NCI-H1417 treated with DMSO at 0.1 percent for 48 hours (cell line): ENCODE measurements around the gene SNX20.

ENCODE experiments used
- DNase-seq: peaks from one replicate; lab custom pipeline; 2025; lab: John Stamatoyannopoulos, UW

The SNX20 gene, protein sequence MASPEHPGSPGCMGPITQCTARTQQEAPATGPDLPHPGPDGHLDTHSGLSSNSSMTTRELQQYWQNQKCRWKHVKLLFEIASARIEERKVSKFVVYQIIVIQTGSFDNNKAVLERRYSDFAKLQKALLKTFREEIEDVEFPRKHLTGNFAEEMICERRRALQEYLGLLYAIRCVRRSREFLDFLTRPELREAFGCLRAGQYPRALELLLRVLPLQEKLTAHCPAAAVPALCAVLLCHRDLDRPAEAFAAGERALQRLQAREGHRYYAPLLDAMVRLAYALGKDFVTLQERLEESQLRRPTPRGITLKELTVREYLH

GRCh38 chr16:50681021-50681885 lies at the start of gene SNX20:
TSS of gene SNX20 (minus strand) at chr16:50681312. CDS start at chr16:50677526, 3,786 bp downstream.
- DNase-seq: no peak

- DNase-seq: no peak
Observed at GRCh38 chr16:50724306-50724705, 43.2 kb upstream of the SNX20 start.

GRCh38 chr16:50722960-50723359 lies 41.8 kb upstream of the SNX20 start:
- DNase-seq: no peak

DNA sequence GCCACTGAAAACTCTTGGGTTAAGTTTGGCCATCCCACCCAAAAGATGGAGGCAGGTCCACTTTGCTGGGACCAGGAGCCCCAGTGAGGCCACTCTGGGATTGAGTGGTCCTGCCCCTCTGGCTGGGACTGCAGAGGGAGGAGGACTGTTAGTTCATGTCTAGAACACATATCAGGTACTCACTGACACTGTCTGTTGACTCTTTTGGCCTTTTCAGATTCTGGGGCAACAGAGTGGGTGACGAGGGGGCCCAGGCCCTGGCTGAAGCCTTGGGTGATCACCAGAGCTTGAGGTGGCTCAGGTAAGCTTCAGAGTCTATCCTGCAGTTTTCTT lies 41.3 kb upstream of the SNX20 start:
- DNase-seq: no peak

DNA sequence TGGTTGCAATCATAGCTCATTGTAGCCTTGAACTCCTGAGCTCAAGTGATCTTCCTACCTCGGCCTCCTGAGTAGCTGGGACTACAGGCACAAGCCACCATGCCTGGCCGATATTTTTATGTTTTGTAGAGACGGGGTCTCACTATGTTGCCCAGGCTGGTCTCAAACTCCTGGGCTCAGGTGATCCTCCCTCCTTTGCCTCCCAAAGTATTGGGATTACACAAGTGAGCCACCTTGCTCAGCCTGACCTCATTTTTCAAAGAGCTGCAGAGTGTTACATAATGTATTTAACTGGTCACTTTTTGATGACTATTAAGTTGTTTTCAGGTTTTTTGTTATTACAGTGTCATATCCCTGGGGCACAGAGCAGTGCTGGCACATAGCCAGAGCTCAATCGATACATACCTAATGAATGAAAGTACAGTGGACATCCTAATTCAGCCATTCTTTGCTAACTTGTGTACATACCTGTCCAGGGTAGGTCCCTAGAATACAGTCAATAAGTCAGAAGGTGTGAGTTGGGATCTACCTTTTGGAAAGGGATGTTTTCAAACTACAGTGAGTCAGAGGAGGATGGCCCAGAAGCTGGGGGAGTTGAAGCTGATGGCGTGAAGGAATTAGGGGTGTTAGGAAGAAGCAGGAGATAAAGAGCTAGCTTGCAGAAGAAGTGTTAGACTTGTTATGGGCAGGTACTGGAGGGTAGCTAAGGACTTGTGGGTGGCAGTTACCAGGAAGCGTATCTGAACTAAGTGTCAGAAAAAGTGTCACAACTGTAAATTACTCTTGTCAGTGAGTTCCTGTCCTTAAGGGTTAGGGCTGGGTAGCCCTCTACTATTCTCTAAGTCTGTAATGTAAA lies 40.7 kb upstream of the SNX20 start:
- no peak for DNase-seq

DNA sequence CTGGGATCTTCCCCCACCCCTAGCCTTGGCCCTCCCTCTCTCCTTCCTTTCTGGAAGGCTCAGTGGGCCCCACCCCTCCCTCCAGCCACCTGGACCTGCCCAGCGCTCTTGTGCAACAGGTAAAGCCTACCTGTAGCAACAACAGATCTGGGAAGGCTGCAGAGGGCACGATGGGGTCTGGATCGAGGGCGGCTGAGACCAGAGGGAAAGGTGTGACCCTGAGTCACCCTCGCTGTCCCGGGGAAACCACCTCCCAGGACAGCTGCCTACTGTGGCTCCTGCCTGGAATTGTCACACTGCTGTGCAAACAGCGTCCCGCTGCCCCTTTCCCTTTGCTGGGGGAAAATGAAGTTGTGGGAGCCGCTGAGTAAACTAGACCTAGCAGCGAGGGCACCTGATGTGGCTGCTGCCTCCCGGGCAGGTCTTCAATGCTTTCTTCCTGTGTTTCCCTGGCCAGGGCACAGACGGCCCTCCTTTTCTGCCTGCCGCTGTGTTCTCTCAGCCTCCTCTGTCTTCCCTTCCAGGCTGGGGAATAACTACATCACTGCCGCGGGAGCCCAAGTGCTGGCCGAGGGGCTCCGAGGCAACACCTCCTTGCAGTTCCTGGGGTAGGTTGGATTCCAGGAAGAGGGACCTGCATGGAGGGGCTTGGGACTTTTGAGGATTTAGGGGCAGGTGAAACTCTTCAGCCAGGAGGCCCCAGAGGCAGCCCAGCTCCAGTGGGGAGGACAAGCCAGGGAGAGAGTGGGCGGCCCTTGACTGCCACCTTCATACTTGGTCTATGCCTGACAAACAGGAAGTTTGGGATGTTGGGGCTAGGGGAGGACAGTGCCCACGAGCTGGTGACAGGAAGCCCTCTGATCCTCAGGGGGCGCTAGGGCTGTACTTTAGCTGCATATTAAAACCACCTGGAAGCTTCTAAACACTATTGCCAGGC lies 38.6 kb upstream of the SNX20 start:
- no peak for DNase-seq

DNA sequence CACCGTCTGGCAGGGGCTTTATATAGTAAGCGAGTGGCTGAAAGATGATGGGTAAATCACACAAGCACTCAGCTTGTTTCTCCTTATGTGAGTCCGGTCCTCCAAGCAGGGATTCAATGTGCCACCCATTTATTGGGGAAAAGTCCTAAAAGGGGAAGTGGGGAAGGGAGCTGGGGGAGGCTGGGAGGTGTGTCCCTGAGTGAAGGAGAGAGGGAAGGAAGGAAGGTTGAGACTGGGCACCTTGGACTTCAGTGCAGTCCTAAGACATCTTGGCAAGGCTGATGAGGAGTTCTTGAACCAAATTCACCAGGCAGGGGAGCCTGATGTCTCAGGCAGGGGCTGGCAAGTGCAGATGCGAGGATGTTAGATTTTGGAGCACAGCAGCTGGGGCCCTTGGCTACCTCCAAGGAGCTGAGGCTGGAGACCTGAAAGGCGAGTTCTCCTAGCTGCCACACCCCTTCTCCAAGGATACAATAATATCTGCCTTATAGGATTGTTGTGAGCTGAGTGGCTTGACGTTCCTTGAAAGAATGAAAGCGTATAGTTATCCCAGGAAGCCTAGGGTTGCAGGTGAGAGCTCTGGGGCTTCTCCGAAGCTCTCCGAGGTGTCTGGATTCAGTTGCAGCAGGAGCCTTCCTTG lies 37.8 kb upstream of the SNX20 start:
- no peak for DNase-seq

GRCh38 chr16:50718061-50718760 lies 37.1 kb upstream of the SNX20 start:
- DNase-seq: no peak

- no peak for DNase-seq
Observed at GRCh38 chr16:50717494-50717893, 36.4 kb upstream of the SNX20 start.

DNA sequence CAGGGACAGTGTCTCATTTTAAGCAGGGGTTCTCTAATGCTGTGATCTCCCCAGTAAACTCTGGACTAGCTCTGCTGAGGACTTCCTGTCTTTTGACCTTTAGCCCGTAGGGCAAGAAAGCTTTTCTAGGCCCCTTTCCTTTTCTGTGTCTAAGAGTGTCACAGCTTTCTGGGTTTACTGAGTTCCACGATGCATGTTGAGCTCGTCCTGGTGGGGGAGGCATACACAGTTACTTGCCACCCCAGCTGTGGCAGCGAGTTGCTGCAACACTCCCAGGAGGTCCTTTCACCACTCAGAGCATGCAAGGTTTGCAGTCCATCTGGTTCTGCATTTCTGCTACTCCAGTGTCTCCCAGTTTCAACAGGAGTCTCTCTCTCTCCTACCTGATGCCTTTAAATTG lies 36.0 kb upstream of the SNX20 start:
- no peak for DNase-seq

DNA sequence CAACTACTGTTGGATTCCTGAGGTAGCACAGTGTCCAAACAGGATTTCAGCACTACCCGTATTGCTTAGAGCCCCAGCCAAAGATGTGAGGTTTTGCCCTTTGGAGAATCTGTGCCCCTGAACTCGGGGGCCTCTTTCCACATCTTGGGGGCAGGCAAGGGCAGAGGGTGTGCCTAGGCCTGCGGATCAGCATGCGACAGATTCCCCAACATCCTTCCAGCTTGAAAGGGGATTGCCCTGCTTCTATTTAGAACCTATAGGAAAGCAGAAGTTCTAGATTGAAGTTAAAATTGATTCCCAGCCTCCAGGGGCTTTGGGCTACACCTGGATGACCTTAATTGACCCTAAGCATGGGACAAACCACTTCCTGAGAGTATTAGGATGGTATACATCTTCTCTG lies 31.8 kb upstream of the SNX20 start:
- DNase-seq: no peak

- no peak for DNase-seq
Observed at GRCh38 chr16:50712560-50712898, 31.4 kb upstream of the SNX20 start.

GRCh38 chr16:50711862-50712559 lies 30.9 kb upstream of the SNX20 start:
- DNase-seq: no peak

GRCh38 chr16:50711040-50711439 lies 29.9 kb upstream of the SNX20 start:
- DNase-seq: no peak

DNA sequence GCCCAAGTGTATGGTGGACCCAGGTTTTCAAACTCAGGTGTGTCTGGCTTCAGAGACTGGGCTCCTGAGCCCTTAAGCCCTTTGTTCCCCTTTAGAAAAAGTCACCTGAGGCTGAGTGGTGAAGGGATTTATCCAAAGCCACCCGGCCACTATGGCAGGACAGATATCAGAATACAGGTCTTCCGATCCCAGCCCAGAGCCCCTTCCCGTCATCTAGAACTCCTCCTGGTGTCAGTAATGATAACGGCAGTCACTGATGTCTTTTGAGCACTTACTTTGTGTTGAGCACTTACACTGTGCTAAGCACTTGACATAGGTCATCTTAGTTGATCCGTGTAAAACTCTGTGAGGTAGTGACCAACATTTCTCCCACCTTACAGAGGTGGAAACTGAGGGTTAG lies 28.9 kb upstream of the SNX20 start:
- DNase-seq: no peak

GRCh38 chr16:50709061-50709684 lies 28.1 kb upstream of the SNX20 start:
- DNase-seq: no peak

GRCh38 chr16:50708373-50709060 lies 27.4 kb upstream of the SNX20 start:
- no peak for DNase-seq

- no peak for DNase-seq
Observed at GRCh38 chr16:50706250-50706649, 25.1 kb upstream of the SNX20 start.
